ENCODE measurements around the gene RPS21.

- TF ChIP-seq POLR2A (IDR thresholded peaks at IDR 0.05) = no peak
- no peak for TF ChIP-seq CTCF (IDR thresholded peaks at IDR 0.05)
- TF ChIP-seq EP300 (IDR thresholded peaks at IDR 0.05; ENCODE audit: low read depth) = no peak
These were observed 24.3 kb upstream of the RPS21 start for GRCh38 chr20:62362590-62362940.

Data from transverse colon (tissue), 3 donors.